ENCODE measurements around the gene CAMKMT. TPM values are rescaled to one million over a fixed set of nuclear protein-coding genes. Genes with fewer than 3 reads are reported as not detected.

Gene CAMKMT
- total RNA-seq, 1 experiment from 2014 or later = 17.4 TPM

DNA sequence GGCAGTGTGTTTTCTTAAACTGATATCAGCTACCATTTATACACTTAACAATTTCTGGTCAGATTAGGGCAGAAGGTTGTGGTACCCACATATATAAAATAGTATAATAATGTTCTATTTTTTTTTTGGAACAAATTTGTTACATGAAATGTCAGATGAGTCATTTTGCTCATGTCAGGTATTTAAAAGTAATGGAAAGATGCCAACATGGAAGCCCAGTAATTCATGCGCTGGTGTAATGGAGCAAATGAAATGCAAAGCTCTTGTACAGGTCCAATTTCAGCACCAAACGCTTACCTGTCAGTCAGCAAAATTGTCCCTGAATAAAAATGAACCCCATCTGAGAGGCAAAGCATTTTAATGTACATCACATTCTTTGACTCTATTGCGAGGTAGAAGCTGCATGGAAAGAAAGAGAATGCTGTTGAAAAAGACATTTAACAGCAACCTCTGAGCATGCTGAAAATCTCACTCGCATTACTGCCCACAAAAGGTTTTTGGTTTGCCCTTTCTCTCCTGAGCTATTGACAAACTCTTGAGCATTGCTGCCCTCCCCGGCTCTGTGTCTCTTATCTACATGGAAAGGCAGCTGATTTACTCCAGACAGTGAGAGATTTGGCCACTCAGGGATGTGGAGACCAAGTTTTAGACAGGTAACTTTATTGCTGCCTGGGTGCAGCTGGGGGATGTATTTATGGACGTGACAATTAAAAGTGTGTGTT is 217.5 kb downstream of the CAMKMT start:
- H3K79me2 ChIP-seq (ENCODE audit: insufficient read depth, low read length) = no peaks in the 10 kb centered on the region
- H2BK5ac ChIP-seq (ENCODE audit: insufficient read length, low read length) = no peak overlapping the region
- no CpG with 5 or more reads among the region's 6 CpGs for WGBS (ENCODE audit: extremely low coverage, insufficient read length, low lambda C conversion rate)
- H3K23ac ChIP-seq (ENCODE audit: insufficient read length, low read depth, low read length) = no peak overlapping the region
- no peak overlapping the region for H2AFZ ChIP-seq (ENCODE audit: low read length)
- no peaks in the 10 kb centered on the region for H3K27me3 ChIP-seq (ENCODE audit: insufficient read depth, low read length)
- no peak overlapping the region for H2BK12ac ChIP-seq (ENCODE audit: insufficient read length, low read depth, low read length)
- H4K91ac ChIP-seq (ENCODE audit: insufficient read length, low read depth, low read length) = no peak overlapping the region
- no peak overlapping the region for H3T11ph ChIP-seq (ENCODE audit: low read length)
- no peaks in the 10 kb centered on the region for H3K23me2 ChIP-seq (ENCODE audit: insufficient read length, low read depth, low read length, poor library complexity, severe bottlenecking)
- H3K18ac ChIP-seq (ENCODE audit: insufficient read length, low read depth, low read length) = no peak overlapping the region
- H4K8ac ChIP-seq (replicated peaks; ENCODE audit: insufficient read length, low read depth, low read length) = no peak overlapping the region
- Mint-ChIP-seq H3K9me3 (no peaks in the 10 kb centered on the region), H3K27ac (peak overlapping the region in 1 of 3 experiments; percentile 76; a peak in 2 of 7 replicates), H3K4me1 (peaks cover 7 to 8% of the 10 kb centered on the region in 2 experiments), H3K4me3 (no peak overlapping the region), H3K27me3 (ENCODE audit: low read depth) (no peaks in the 10 kb centered on the region), H3K36me3 (ENCODE audit: insufficient read depth in 1 of 3, low read depth in 3 of 3) (no peaks in the 10 kb centered on the region)
- H3K4me2 ChIP-seq (ENCODE audit: insufficient read depth, insufficient read length, low read length) = no peak overlapping the region
- H2AK5ac ChIP-seq (ENCODE audit: insufficient read length, low read length) = no peak overlapping the region
- H3K79me1 ChIP-seq (ENCODE audit: insufficient read depth, low read depth, low read length, poor library complexity, severe bottlenecking) = no peaks in the 10 kb centered on the region
- H3K14ac ChIP-seq (ENCODE audit: insufficient read depth, low read length) = no peak overlapping the region
- H4K20me1 ChIP-seq (ENCODE audit: control insufficient read depth, insufficient read depth, insufficient read length) = no peaks in the 10 kb centered on the region
- H3K9ac ChIP-seq (ENCODE audit: extremely low read depth, insufficient read length, low read length) = no peak overlapping the region
- no peak overlapping the region for H4K5ac ChIP-seq (ENCODE audit: insufficient read length, low read depth, low read length)
- TF ChIP-seq, protein P1, sequence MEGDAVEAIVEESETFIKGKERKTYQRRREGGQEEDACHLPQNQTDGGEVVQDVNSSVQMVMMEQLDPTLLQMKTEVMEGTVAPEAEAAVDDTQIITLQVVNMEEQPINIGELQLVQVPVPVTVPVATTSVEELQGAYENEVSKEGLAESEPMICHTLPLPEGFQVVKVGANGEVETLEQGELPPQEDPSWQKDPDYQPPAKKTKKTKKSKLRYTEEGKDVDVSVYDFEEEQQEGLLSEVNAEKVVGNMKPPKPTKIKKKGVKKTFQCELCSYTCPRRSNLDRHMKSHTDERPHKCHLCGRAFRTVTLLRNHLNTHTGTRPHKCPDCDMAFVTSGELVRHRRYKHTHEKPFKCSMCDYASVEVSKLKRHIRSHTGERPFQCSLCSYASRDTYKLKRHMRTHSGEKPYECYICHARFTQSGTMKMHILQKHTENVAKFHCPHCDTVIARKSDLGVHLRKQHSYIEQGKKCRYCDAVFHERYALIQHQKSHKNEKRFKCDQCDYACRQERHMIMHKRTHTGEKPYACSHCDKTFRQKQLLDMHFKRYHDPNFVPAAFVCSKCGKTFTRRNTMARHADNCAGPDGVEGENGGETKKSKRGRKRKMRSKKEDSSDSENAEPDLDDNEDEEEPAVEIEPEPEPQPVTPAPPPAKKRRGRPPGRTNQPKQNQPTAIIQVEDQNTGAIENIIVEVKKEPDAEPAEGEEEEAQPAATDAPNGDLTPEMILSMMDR (conservative IDR thresholded peaks at IDR 0.05) = no peak
- no peak overlapping the region for H3K4ac ChIP-seq (ENCODE audit: low read depth, low read length)
- no peak overlapping the region for H2BK20ac ChIP-seq (ENCODE audit: low read depth, low read length, poor library complexity, severe bottlenecking)
- DNase-seq = no peak
- H2BK15ac ChIP-seq (ENCODE audit: low read depth, low read length) = peak overlapping the region; percentile 75; the same call in 1 of the 2 replicates
- no peak overlapping the region for H3K56ac ChIP-seq (ENCODE audit: insufficient read length, low read depth, low read length)
- H2BK120ac ChIP-seq (ENCODE audit: low read depth, low read length, poor library complexity, severe bottlenecking) = no peak overlapping the region
- H3K9me3 ChIP-seq (ENCODE audit: control insufficient read depth, low read depth, low read length) = no peaks in the 10 kb centered on the region
- H3K27ac ChIP-seq (ENCODE audit: insufficient read length, low read depth, low read length) = no peak overlapping the region
- H3K4me1 ChIP-seq (ENCODE audit: insufficient read depth, low read length) = no peaks in the 10 kb centered on the region; the same call in 1 of the 2 replicates

Measured in H9 (cell line).